ENCODE data around the gene ZNF771.

DNA sequence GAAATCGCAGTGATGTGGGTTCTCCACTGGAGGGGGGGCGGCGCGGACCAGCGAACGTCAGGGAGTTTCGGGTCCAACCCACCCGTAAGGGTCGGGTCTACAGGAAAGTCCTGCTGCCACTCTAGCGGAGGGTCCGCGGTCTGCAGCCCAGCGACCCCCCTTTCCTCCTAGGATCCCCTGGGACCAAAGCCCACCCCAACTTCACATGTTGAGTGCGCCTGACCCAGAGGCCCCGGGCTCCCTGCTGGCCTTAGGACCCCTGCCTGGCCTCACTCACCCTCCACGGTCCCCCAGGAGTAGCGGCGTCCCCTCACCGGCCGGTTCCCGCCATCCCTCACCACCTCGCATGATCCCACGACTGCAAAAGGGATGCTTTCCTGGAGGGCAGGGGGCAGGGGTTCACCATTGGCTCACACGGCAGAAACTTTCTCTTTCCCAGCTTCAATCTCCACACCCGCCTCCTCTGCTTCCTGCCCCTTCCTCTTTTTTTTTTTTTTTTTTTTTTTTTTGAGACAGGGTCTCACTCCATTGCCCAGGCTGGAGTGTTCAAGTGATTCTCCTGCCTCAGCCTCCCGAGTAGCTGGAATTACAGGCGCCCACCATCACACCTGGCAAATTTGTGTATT, 28.1 kb upstream of the ZNF771 start:
- TF ChIP-seq, protein P1, sequence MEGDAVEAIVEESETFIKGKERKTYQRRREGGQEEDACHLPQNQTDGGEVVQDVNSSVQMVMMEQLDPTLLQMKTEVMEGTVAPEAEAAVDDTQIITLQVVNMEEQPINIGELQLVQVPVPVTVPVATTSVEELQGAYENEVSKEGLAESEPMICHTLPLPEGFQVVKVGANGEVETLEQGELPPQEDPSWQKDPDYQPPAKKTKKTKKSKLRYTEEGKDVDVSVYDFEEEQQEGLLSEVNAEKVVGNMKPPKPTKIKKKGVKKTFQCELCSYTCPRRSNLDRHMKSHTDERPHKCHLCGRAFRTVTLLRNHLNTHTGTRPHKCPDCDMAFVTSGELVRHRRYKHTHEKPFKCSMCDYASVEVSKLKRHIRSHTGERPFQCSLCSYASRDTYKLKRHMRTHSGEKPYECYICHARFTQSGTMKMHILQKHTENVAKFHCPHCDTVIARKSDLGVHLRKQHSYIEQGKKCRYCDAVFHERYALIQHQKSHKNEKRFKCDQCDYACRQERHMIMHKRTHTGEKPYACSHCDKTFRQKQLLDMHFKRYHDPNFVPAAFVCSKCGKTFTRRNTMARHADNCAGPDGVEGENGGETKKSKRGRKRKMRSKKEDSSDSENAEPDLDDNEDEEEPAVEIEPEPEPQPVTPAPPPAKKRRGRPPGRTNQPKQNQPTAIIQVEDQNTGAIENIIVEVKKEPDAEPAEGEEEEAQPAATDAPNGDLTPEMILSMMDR (IDR thresholded peaks at IDR 0.05) = no peak
- no peak for TF ChIP-seq POLR2A (IDR thresholded peaks at IDR 0.05)
